Vagina (tissue), 2 donors: ENCODE data around the gene ATP11C.

ENCODE experiments used
- POLR2A ChIP-seq, 2 donors: fragments of 450-650 bp; IDR thresholded peaks; one replicate each; pipeline ENCODE4 v1.6.1; 2017; ENCODE audit warnings: antibody characterized with exemption in 2 of 2, mild to moderate bottlenecking in 2 of 2, moderate library complexity in 2 of 2
- POLR2AphosphoS5 ChIP-seq, 2 donors: sonication (generic); formaldehyde crosslinking; IDR thresholded peaks; one replicate each; pipeline ENCODE4 v1.9.0; 2017; ENCODE audit warnings: antibody characterized with exemption in 2 of 2, mild to moderate bottlenecking in 2 of 2, low read depth in 1 of 2; ENCODE audit not compliant: insufficient read depth in 1 of 2
- TF ChIP-seq, protein P1 (sequence below), 3 experiments: fragments of 450-650 bp in 2 of 3; fragments of 200-600 bp in 1 of 3; sonication (generic) in 1 of 3; IDR thresholded peaks; one replicate each; pipeline ENCODE4 v1.5.1; 2017 to 2019; ENCODE audit warnings: antibody characterized with exemption in 3 of 3, mild to moderate bottlenecking in 2 of 3, moderate library complexity in 2 of 3

DNA sequence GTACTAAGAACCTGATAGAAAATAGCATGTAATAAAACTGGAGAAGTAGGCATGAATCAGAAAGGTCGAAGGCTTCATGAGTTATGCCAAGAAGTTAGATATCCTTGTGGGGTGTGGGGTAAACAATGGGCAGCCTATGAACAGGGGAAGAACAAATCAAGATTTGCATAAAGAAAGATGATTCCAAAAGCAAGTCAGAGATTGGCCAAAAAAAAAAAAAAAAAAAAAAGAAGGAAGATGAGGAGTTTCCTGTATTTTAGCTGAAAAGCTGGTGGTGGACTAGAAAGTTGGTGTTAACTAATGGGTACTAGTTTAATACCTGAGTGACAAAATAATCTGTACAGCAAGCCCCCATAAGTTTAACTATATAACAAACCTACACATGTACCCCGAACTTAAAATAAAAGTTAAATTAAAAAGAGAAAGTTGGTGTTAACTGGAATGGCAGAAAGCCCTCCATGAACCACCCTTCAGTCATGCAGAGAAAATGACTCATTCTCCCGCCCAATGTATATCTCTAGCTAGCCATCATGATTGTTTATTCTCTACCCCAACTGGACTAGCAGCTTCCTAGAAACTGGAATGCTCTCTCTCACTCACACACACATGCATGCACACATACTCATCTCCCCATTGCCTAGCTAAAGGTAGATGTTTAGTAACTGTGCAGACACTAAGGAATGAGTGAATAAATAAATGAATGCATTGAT, 41.7 kb downstream of the ATP11C start:
- TF ChIP-seq, protein P1, sequence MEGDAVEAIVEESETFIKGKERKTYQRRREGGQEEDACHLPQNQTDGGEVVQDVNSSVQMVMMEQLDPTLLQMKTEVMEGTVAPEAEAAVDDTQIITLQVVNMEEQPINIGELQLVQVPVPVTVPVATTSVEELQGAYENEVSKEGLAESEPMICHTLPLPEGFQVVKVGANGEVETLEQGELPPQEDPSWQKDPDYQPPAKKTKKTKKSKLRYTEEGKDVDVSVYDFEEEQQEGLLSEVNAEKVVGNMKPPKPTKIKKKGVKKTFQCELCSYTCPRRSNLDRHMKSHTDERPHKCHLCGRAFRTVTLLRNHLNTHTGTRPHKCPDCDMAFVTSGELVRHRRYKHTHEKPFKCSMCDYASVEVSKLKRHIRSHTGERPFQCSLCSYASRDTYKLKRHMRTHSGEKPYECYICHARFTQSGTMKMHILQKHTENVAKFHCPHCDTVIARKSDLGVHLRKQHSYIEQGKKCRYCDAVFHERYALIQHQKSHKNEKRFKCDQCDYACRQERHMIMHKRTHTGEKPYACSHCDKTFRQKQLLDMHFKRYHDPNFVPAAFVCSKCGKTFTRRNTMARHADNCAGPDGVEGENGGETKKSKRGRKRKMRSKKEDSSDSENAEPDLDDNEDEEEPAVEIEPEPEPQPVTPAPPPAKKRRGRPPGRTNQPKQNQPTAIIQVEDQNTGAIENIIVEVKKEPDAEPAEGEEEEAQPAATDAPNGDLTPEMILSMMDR (IDR thresholded peaks at IDR 0.05) = no peak
- TF ChIP-seq POLR2A (IDR thresholded peaks at IDR 0.05) (no peak), POLR2AphosphoS5 (IDR thresholded peaks at IDR 0.05; ENCODE audit: insufficient read depth in 1 of 2, low read depth in 1 of 2) (no peak)
